GM04503 (cell line): ENCODE measurements around the gene NCKAP1.
"Not testable (repeated sequence)": the region's sequence is repeated elsewhere in the genome, so short reads cannot be mapped to it uniquely, and the experiment has no call there.

Experiments used
- DNase-seq: peaks from one replicate; pipeline ENCODE4 v3.0.0-alpha.2; 2012; ENCODE audit warnings: low read depth

NCKAP1 gene

GRCh38 chr2:182907081-182907830, 131.0 kb downstream of the NCKAP1 start:
- no peak for DNase-seq

- no peak for DNase-seq
These were observed 131.8 kb downstream of the NCKAP1 start for GRCh38 chr2:182906454-182906853.

DNA sequence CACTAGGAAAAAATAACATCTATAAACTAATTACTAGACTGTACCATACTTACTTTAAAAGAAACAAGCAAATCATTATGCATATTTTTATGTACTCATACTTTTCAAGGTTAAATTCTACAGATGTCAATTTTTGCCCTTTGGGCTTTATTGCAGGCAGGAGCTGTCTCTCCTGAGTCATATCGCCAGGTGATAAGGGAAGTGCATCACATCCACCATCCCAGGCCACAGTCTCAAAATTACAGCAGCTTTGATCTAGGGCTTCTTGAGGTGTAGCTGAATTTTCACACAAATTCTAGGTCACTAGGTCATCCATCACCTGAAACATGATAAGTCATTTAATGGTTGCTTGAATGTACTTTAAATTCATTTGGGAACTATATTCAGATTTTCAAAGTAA, 133.4 kb downstream of the NCKAP1 start:
- DNase-seq, result no peak

DNA sequence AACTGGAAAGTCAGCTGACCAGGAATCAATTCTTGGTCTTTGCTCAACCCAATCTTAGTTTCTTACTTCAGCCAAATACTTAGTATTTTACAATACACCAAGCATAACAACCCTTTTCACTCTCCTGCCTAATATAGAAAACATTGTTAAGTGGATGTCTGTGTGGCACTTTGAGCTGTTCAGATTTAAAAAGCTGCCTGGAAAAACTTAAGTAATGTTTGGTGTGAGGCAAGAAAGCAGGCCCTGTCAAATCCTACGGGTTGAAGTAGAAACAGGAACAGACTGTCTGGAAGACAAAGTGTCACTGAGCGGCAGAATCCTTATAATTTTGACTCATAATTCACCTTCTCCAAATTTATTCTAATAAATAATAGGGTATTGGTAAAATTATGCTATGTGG, 134.7 kb downstream of the NCKAP1 start:
- DNase-seq, result no peak

DNA sequence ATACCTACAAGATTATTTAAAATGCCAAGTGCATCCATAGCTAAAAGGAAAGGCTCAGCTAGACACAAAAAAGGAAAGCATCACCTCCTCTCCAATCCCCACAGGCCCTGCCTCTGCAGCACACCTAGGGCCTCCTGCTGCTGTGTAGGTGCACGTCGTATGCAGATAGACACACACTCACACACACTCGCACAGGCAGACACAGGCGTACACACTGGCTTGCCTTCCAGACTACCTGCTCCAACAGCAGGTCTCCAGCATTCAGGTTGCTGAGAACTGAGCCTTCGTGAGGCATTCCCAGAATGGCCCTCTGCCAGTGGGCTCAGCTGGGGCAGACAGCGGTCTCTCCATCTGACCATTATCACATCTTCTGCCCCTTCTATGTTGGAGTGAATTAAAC, 136.5 kb downstream of the NCKAP1 start:
- no peak for DNase-seq

GRCh38 chr2:182898718-182899117, 139.5 kb downstream of the NCKAP1 start:
- DNase-seq, result no peak

- peak; percentile 12 for DNase-seq
These were observed 141.1 kb downstream of the NCKAP1 start for GRCh38 chr2:182897137-182897536.

DNA sequence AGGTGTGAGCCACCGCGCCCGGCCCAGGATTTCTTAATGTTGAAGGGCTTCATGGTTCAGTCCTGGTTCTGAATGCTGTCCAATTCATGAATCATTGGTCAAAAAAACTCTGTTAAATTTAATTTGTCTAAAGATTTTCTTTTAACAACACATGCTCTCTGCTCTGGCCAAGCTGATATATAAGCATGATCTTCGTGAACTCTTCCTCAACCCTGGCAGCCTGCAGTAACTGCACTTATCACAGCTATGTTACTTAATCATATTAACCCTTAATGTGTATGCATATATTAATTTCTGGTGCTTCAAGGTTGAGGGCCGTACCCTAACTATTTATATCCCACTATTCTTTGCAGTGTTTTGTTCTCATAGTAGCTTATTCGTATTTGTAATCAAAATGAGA, 142.5 kb downstream of the NCKAP1 start:
- no peak for DNase-seq

DNA sequence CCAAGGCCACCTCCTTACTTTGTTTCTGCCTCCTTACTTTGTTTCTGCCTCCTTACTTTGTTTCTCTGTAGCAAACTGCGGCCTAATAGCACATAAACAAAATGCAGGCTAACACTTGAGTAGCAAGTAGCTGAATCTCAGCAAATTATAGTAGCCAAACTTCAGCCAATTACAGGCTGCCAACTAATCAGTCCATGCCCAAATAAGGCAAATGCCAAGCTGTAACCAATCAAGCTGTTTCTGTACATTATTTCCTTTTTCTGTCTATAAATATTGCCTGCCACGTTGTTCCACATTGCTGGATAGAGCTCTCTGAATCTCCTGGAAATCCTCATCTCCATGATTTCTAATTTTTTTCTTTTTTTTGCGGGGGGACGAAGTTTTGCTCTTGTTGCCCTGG, 143.1 kb downstream of the NCKAP1 start:
- no peak for DNase-seq

DNA sequence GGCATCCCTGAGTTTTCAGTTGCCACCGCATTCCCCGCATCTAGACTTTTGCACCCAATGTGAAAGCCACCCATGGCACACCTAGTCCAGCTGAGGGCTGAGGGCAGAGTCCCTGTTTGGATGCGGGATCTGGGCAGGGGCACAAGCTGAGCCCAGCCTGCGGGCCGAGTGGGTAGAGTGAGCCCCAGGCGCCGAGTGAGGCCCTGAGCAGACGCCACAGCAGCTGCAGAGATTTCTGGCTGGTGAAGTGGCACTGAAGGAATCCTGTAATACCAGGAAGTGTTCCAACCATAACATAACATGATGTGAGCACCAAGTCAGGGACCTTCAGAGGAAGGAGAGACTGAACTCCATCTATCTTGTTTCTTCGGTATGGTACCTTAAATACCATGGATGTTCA, 144.1 kb downstream of the NCKAP1 start:
- no peak for DNase-seq

- no peak for DNase-seq
These were observed 144.6 kb downstream of the NCKAP1 start for GRCh38 chr2:182893666-182894065.

DNA sequence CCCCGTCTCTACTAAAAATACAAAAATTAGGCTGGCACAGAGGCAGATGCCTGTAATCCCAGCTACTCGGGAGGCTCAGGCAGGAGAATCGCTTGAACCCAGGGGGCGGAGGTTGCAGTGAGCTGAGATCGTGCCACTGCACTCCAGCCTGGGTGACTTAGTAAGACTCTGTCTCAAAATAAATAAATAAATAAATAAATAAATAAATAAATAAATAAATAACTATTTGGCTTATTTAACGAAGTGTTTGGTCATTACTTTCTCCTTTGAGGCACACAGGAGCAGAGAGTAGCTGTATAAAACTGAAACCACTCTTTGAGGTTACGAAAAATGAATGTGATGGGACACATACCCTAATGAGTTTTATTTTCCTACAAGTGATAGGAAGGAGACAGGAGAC, 145.2 kb downstream of the NCKAP1 start:
- not testable (repeated sequence) for DNase-seq

- DNase-seq, result no peak
These were observed 146.6 kb downstream of the NCKAP1 start for GRCh38 chr2:182891611-182892010.

GRCh38 chr2:182890773-182891378, 147.4 kb downstream of the NCKAP1 start:
- no peak for DNase-seq

- no peak for DNase-seq
These were observed 148.0 kb downstream of the NCKAP1 start for GRCh38 chr2:182890305-182890704.

GRCh38 chr2:182887753-182888415, 150.4 kb downstream of the NCKAP1 start:
- DNase-seq, result no peak

GRCh38 chr2:182887093-182887492, 151.2 kb downstream of the NCKAP1 start:
- no peak for DNase-seq

DNA sequence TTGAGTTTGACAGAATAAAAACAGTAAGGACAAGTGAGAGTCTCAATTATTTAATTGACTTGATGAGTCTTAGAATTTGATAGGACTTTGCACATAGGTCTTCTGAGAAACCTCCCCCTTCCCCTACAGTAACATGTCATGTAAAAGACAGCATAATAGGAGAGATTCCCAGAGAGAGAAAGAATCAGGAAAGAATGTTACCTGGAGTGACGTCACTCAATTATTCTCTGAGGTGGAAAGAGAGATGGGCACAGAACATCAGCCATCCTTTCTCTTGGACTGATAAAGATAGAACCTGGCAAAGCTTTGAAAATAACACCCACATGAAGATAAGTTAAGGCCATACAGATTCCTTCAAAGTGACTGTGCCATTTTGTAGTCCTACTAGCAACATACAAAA, 152.5 kb downstream of the NCKAP1 start:
- DNase-seq, result no peak

GRCh38 chr2:182883451-182883850, 154.8 kb downstream of the NCKAP1 start:
- no peak for DNase-seq

GRCh38 chr2:182880100-182880499, 158.2 kb downstream of the NCKAP1 start:
- not testable (repeated sequence) for DNase-seq

GRCh38 chr2:182876653-182877052, 161.6 kb downstream of the NCKAP1 start:
- not testable (repeated sequence) for DNase-seq

GRCh38 chr2:182870227-182870626, 168.0 kb downstream of the NCKAP1 start:
- no peak for DNase-seq

DNA sequence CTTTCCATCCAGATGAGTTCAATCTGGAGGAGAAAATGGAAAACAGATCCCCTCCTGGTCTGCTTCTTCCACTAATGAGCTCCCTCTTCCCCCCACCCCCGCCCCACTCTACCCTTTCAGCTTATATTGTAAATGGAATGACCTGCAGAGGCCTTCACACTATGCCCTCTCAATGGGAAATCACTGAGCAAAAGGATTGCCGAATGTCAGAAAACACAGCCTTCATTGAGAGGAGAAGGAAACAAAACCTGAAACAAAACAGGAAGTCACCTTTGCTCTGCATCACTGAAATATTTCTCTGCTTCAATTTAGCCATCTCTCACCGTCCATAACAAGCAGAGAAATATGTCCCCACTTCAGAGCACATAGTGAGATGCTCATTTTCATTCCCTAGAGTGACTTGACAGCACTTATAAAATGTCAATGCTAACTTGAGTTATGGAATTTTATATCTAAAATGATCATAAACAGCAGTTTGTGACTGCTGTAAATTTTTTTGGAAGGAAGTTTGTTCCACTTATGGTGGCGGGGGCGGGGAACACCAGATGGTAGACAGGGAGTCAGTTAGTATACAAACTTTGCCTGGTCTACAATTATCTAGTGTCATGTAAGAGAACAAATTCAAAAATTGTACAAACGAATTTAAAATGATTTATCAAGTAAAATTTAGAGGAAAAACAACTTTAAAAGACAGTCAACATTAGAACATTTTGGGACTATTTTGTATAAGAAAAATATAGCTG, 170.0 kb downstream of the NCKAP1 start:
- no peak for DNase-seq
